Activated CD4-positive, alpha-beta T cell treated with anti-CD3 and anti-CD28 coated beads for 36 hours (primary cell): ENCODE data around the gene SPINK14. TPM values are rescaled to one million over a fixed set of nuclear protein-coding genes. Genes with fewer than 3 reads are reported as not detected.

Experiments
- ATAC-seq: fragments of 200-7000 bp; cut with Tn5 transposase; one replicate; pipeline ENCODE4 v1.10.0; 2021; ENCODE audit warnings: mild to moderate bottlenecking, moderate library complexity
- CTCF ChIA-PET: fragments of 350-600 bp; sonication (Branson Sonifier 250); formaldehyde crosslinking; loops from one replicate; lab custom pipeline; 2021; ENCODE audit warnings: antibody characterized with exemption; lab: Charles Lee
- POLR2A ChIA-PET: fragments of 350-600 bp; sonication (Branson Sonifier 250); formaldehyde crosslinking; loops from one replicate; lab custom pipeline; 2021; ENCODE audit warnings: antibody characterized with exemption, inconsistent platforms; lab: Charles Lee
- DNase-seq: peaks from one replicate; pipeline ENCODE4 v3.0.0-alpha.2; 2020
- H3K27ac Mint-ChIP-seq: one replicate; pipeline ENCODE4 v1.8.0; 2021; ENCODE audit warnings: mixed read lengths
- H3K27me3 Mint-ChIP-seq: one replicate; pipeline ENCODE4 v1.8.0; 2021; ENCODE audit warnings: mixed read lengths
- H3K36me3 Mint-ChIP-seq: one replicate; pipeline ENCODE4 v1.8.0; 2021; ENCODE audit warnings: low read depth, mixed read lengths
- H3K4me1 Mint-ChIP-seq: one replicate; pipeline ENCODE4 v1.8.0; 2021; ENCODE audit warnings: mixed read lengths
- H3K4me3 Mint-ChIP-seq: one replicate; pipeline ENCODE4 v1.8.0; 2021; ENCODE audit warnings: mild to moderate bottlenecking, moderate library complexity, mixed read lengths
- H3K9me3 Mint-ChIP-seq: one replicate; pipeline ENCODE4 v1.8.0; 2021; ENCODE audit warnings: low read depth, mixed read lengths
- intact Hi-C, 2 experiments: fragments of 100-400 bp; cut with DNase I in 1 of 2; cut with micrococcal nuclease in 1 of 2; formaldehyde crosslinking; loops; one replicate each; pipeline versions ENCODE4 v1.14.2 to v1.15.1; 2022 to 2024; cut with DNase I, micrococcal nuclease
- total RNA-seq, 2 experiments: library from RNA; stranded (reverse); gene quantifications; one replicate each; pipeline ENCODE4 v1.2.3, GENCODE V29; 2021

SPINK14 gene
- not detected for total RNA-seq

GRCh38 chr5:148168246-148168645 is at the start of gene SPINK14:
TSS of gene SPINK14 (plus strand) at chr5:148168546. CDS start at chr5:148169733, 1,187 bp downstream.
- no peak for DNase-seq
- Mint-ChIP-seq H3K36me3 (no peaks in the 10 kb centered on the region), H3K4me3 (no peak within 1 kb of the TSS), H3K4me1 (no peaks in the 10 kb centered on the region), H3K27ac (no peak within 1 kb of the TSS), H3K27me3 (peaks cover 13% of the 10 kb centered on the region), H3K9me3 (no peaks in the 10 kb centered on the region)
- CTCF ChIA-PET = no interaction called here
- intact Hi-C loops = no loop called here
- POLR2A ChIA-PET = no interaction called here
- no peak for ATAC-seq

- ChIA-PET CTCF (interaction anchor here (0.6 kb wide), 1 partner anchor 528 kb away, joined by 3 read pairs; no protein-coding TSS in a partner anchor), POLR2A (no interaction called here)
- peaks cover 2% of the 10 kb centered on the region for H3K27me3 Mint-ChIP-seq
- intact Hi-C loops = loop anchor here in 1 of 2 experiments (2.0 kb wide), 1 partner anchor 170 kb away; no protein-coding TSS in a partner anchor
- no peaks in the 10 kb centered on the region for H3K9me3 Mint-ChIP-seq
- no peaks in the 10 kb centered on the region for H3K36me3 Mint-ChIP-seq
- ATAC-seq (no peak), DNase-seq (no peak)
- H3K4me1 Mint-ChIP-seq = no peaks in the 10 kb centered on the region
- no peak overlapping the region for H3K4me3 Mint-ChIP-seq
- H3K27ac Mint-ChIP-seq = no peak overlapping the region
These were observed 48.0 kb upstream of the SPINK14 start for GRCh38 chr5:148120317-148120716.

- no peak for ATAC-seq
- peaks cover 2% of the 10 kb centered on the region for H3K27me3 Mint-ChIP-seq
- POLR2A ChIA-PET = no interaction called here
These were observed 42.7 kb upstream of the SPINK14 start for GRCh38 chr5:148125641-148126040.

GRCh38 chr5:148135091-148136048 is 33.0 kb upstream of the SPINK14 start:
- no peaks in the 10 kb centered on the region for H3K4me1 Mint-ChIP-seq
- no peak overlapping the region for H3K4me3 Mint-ChIP-seq
- H3K36me3 Mint-ChIP-seq = no peaks in the 10 kb centered on the region
- H3K27me3 Mint-ChIP-seq = peaks cover 5% of the 10 kb centered on the region
- DNase-seq (no peak), ATAC-seq (no peak)
- no peak overlapping the region for H3K27ac Mint-ChIP-seq
- intact Hi-C loops = no loop called here
- ChIA-PET POLR2A (no interaction called here), CTCF (interaction anchor here (0.6 kb wide), 1 partner anchor 803 kb away, joined by 3 read pairs; no protein-coding TSS in a partner anchor)
- H3K9me3 Mint-ChIP-seq = no peaks in the 10 kb centered on the region

More at GRCh38 chr5:148125641-148126040, 42.7 kb upstream of the SPINK14 start:
- Mint-ChIP-seq H3K9me3 (no peaks in the 10 kb centered on the region), H3K4me3 (no peak overlapping the region), H3K27ac (no peak overlapping the region), H3K4me1 (no peaks in the 10 kb centered on the region), H3K36me3 (no peaks in the 10 kb centered on the region)
- intact Hi-C loops = no loop called here
- no peak for DNase-seq
- CTCF ChIA-PET = interaction anchor here (0.6 kb wide), 1 partner anchor 616 kb away, joined by 3 read pairs; no protein-coding TSS in a partner anchor

GRCh38 chr5:148140846-148141245 is 27.5 kb upstream of the SPINK14 start:
- Mint-ChIP-seq H3K36me3 (no peaks in the 10 kb centered on the region), H3K27ac (no peak overlapping the region), H3K27me3 (peaks cover 10% of the 10 kb centered on the region), H3K4me1 (no peaks in the 10 kb centered on the region), H3K9me3 (no peaks in the 10 kb centered on the region), H3K4me3 (no peak overlapping the region)
- POLR2A ChIA-PET = no interaction called here
- intact Hi-C loops = no loop called here
- CTCF ChIA-PET = interaction anchor here (1.0 kb wide), 1 partner anchor 12 kb away, joined by 3 read pairs; no protein-coding TSS in a partner anchor
- no peak for ATAC-seq
- no peak for DNase-seq

- no peaks in the 10 kb centered on the region for H3K36me3 Mint-ChIP-seq
- no peaks in the 10 kb centered on the region for H3K9me3 Mint-ChIP-seq
- H3K27ac Mint-ChIP-seq = no peak overlapping the region
- H3K27me3 Mint-ChIP-seq = peaks cover 15% of the 10 kb centered on the region
- DNase-seq (no peak), ATAC-seq (no peak)
- ChIA-PET CTCF (interaction anchor here (1.0 kb wide), 1 partner anchor 13 kb away, joined by 3 read pairs; no protein-coding TSS in a partner anchor), POLR2A (no interaction called here)
- H3K4me3 Mint-ChIP-seq = no peak overlapping the region
- intact Hi-C loops = no loop called here
- no peaks in the 10 kb centered on the region for H3K4me1 Mint-ChIP-seq
These were observed 26.7 kb upstream of the SPINK14 start for GRCh38 chr5:148141645-148142044.

GRCh38 chr5:148145916-148146315 is 22.4 kb upstream of the SPINK14 start:
- intact Hi-C loops = no loop called here
- H3K4me1 Mint-ChIP-seq = no peaks in the 10 kb centered on the region
- CTCF ChIA-PET = no interaction called here
- H3K9me3 Mint-ChIP-seq = no peaks in the 10 kb centered on the region
- no peaks in the 10 kb centered on the region for H3K36me3 Mint-ChIP-seq
- peaks cover 21% of the 10 kb centered on the region for H3K27me3 Mint-ChIP-seq
- no peak overlapping the region for H3K27ac Mint-ChIP-seq
- POLR2A ChIA-PET = no interaction called here
- H3K4me3 Mint-ChIP-seq = no peak overlapping the region
- no peak for DNase-seq
- ATAC-seq = no peak

- no peaks in the 10 kb centered on the region for H3K36me3 Mint-ChIP-seq
- intact Hi-C loops = no loop called here
- H3K4me3 Mint-ChIP-seq = no peak overlapping the region
- no peak overlapping the region for H3K27ac Mint-ChIP-seq
- no peaks in the 10 kb centered on the region for H3K9me3 Mint-ChIP-seq
- ChIA-PET POLR2A (no interaction called here), CTCF (no interaction called here)
- H3K27me3 Mint-ChIP-seq = peaks cover 20% of the 10 kb centered on the region
- DNase-seq (no peak), ATAC-seq (no peak)
- H3K4me1 Mint-ChIP-seq = no peaks in the 10 kb centered on the region
These were observed 21.9 kb upstream of the SPINK14 start for GRCh38 chr5:148146487-148146886.

- Mint-ChIP-seq H3K36me3 (no peaks in the 10 kb centered on the region), H3K9me3 (no peaks in the 10 kb centered on the region), H3K4me1 (no peaks in the 10 kb centered on the region), H3K4me3 (no peak overlapping the region), H3K27ac (no peak overlapping the region), H3K27me3 (peaks cover 21% of the 10 kb centered on the region)
- ATAC-seq (no peak), DNase-seq (no peak)
- ChIA-PET POLR2A (no interaction called here), CTCF (no interaction called here)
- intact Hi-C loops = no loop called here
These were observed 20.9 kb upstream of the SPINK14 start for GRCh38 chr5:148147415-148147814.

- Mint-ChIP-seq H3K4me3 (no peak overlapping the region), H3K27me3 (peaks cover 12% of the 10 kb centered on the region), H3K36me3 (no peaks in the 10 kb centered on the region), H3K9me3 (no peaks in the 10 kb centered on the region), H3K27ac (no peak overlapping the region), H3K4me1 (no peaks in the 10 kb centered on the region)
- CTCF ChIA-PET = no interaction called here
- DNase-seq (no peak), ATAC-seq (no peak)
- POLR2A ChIA-PET = no interaction called here
- intact Hi-C loops = no loop called here
These were observed 16.5 kb upstream of the SPINK14 start for GRCh38 chr5:148151872-148152271.

GRCh38 chr5:148152781-148153180 is 15.6 kb upstream of the SPINK14 start:
- DNase-seq (no peak), ATAC-seq (no peak)
- H3K4me1 Mint-ChIP-seq = no peaks in the 10 kb centered on the region
- H3K9me3 Mint-ChIP-seq = no peaks in the 10 kb centered on the region
- CTCF ChIA-PET = no interaction called here
- H3K27ac Mint-ChIP-seq = no peak overlapping the region
- POLR2A ChIA-PET = no interaction called here
- H3K27me3 Mint-ChIP-seq = peaks cover 10% of the 10 kb centered on the region
- no peak overlapping the region for H3K4me3 Mint-ChIP-seq
- no peaks in the 10 kb centered on the region for H3K36me3 Mint-ChIP-seq
- intact Hi-C loops = no loop called here

- Mint-ChIP-seq H3K4me3 (no peak overlapping the region), H3K36me3 (no peaks in the 10 kb centered on the region), H3K9me3 (no peaks in the 10 kb centered on the region), H3K4me1 (no peaks in the 10 kb centered on the region), H3K27ac (no peak overlapping the region), H3K27me3 (peaks cover 7% of the 10 kb centered on the region)
- no peak for DNase-seq
- ATAC-seq = no peak
- intact Hi-C loops = no loop called here
- ChIA-PET CTCF (interaction anchor here (0.9 kb wide), 1 partner anchor 214 kb away, joined by 3 read pairs; no protein-coding TSS in a partner anchor), POLR2A (no interaction called here)
These were observed 11.7 kb upstream of the SPINK14 start for GRCh38 chr5:148156609-148157008.
